ENCODE data around the gene ATP4A.

DNA sequence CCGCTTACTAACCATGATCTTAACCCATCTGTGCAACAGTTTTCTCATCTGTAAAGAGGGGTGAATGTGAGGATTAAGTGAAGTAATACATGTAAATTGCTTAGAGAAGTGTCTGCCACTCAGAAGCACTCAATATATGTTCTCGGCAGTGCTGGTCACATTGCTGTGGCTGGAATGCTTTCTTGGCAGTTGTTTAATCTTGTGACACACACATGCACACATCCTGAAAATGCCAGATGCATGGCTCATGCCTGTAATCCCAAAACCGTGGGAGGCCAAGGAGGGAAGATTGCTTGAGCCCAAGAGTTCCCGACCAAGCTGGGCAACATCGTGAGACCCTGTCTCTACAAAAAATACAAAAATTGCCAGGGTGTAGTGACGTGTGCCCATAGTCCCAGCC lies 45.1 kb downstream of the ATP4A start:
- no peak for TF ChIP-seq POLR2A (IDR thresholded peaks at IDR 0.05)
- TF ChIP-seq, protein P1, sequence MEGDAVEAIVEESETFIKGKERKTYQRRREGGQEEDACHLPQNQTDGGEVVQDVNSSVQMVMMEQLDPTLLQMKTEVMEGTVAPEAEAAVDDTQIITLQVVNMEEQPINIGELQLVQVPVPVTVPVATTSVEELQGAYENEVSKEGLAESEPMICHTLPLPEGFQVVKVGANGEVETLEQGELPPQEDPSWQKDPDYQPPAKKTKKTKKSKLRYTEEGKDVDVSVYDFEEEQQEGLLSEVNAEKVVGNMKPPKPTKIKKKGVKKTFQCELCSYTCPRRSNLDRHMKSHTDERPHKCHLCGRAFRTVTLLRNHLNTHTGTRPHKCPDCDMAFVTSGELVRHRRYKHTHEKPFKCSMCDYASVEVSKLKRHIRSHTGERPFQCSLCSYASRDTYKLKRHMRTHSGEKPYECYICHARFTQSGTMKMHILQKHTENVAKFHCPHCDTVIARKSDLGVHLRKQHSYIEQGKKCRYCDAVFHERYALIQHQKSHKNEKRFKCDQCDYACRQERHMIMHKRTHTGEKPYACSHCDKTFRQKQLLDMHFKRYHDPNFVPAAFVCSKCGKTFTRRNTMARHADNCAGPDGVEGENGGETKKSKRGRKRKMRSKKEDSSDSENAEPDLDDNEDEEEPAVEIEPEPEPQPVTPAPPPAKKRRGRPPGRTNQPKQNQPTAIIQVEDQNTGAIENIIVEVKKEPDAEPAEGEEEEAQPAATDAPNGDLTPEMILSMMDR (IDR thresholded peaks at IDR 0.05 in 4 of 5, conservative IDR thresholded peaks at IDR 0.05 in 1 of 5), result no peak

Data from gastrocnemius medialis (tissue), 4 donors.